MCF 10A (cell line): ENCODE measurements around the gene SLC6A19. TPM values are rescaled to one million over a fixed set of nuclear protein-coding genes. Genes with fewer than 3 reads are reported as not detected.

Experiments
- BruUV-seq: library from RNA; stranded (reverse); fragments of 400-500 nt; replicated peaks from 2 replicates; lab custom pipeline; 2021; lab: Mats Ljungman, UMichigan
- CTCF ChIA-PET: fragments of 300-600 bp; sonication (Branson Sonifier 250); formaldehyde crosslinking; extraction: SDS; loops from one replicate; lab custom pipeline; 2021; ENCODE audit warnings: antibody characterized with exemption, inconsistent platforms; lab: Yijun Ruan, JAX
- POLR2A ChIA-PET: fragments of 300-600, 350-650 bp; sonication (Branson Sonifier 250); formaldehyde crosslinking; extraction: SDS; loops from one replicate; lab custom pipeline; 2020; ENCODE audit warnings: antibody characterized with exemption, inconsistent platforms; lab: Yijun Ruan, JAX
- DNase-seq: peaks from one replicate; pipeline ENCODE4 v3.0.0-alpha.2; 2018; ENCODE audit not compliant: unreplicated experiment
- H3K27ac Mint-ChIP-seq: one replicate; pipeline ENCODE4 v1.8.0; 2022; ENCODE audit warnings: mild to moderate bottlenecking, low read depth, mixed read lengths; ENCODE audit not compliant: unreplicated experiment
- H3K27me3 Mint-ChIP-seq: one replicate; pipeline ENCODE4 v1.8.0; 2022; ENCODE audit warnings: mixed read lengths; ENCODE audit not compliant: insufficient read depth, unreplicated experiment
- H3K36me3 Mint-ChIP-seq: one replicate; pipeline ENCODE4 v1.8.0; 2022; ENCODE audit warnings: mild to moderate bottlenecking, moderate library complexity, mixed read lengths; ENCODE audit not compliant: insufficient read depth, unreplicated experiment
- H3K4me1 Mint-ChIP-seq: one replicate; pipeline ENCODE4 v1.8.0; 2022; ENCODE audit warnings: mixed read lengths; ENCODE audit not compliant: insufficient read depth, unreplicated experiment
- H3K4me3 Mint-ChIP-seq: one replicate; pipeline ENCODE4 v1.8.0; 2022; ENCODE audit warnings: mild to moderate bottlenecking, moderate library complexity, mixed read lengths; ENCODE audit not compliant: unreplicated experiment
- H3K9me3 Mint-ChIP-seq: one replicate; pipeline ENCODE4 v1.8.0; 2022; ENCODE audit warnings: mixed read lengths; ENCODE audit not compliant: unreplicated experiment
- CTCF ChIP-seq: fragments of 200-600 bp; IDR thresholded peaks from one replicate; pipeline ENCODE4 v1.8.0; 2022; ENCODE audit warnings: antibody characterized with exemption, mild to moderate bottlenecking; ENCODE audit not compliant: unreplicated experiment
- intact Hi-C: fragments of 100-400 bp; cut with micrococcal nuclease; formaldehyde crosslinking; loops from 2 replicates; pipeline ENCODE4 v1.14.1; 2022
- total RNA-seq: library from RNA; stranded (reverse); gene quantifications from 2 replicates; pipeline ENCODE4 v1.2.3, GENCODE V29; 2022

SLC6A19 gene
- total RNA-seq, 1 experiment from 2014 or later = not detected

GRCh38 chr5:1257363-1257762, 56.0 kb downstream of the SLC6A19 start:
- TF ChIP-seq CTCF = no peak
- no peaks in the 10 kb centered on the region for H3K36me3 Mint-ChIP-seq
- no peak overlapping the region for H3K27ac Mint-ChIP-seq
- no peak overlapping the region for H3K4me3 Mint-ChIP-seq
- ChIA-PET POLR2A (no interaction called here), CTCF (no interaction called here)
- intact Hi-C loops = no loop called here
- BruUV-seq = no TSS peak
- peaks cover 10% of the 10 kb centered on the region for H3K27me3 Mint-ChIP-seq
- peaks cover 7% of the 10 kb centered on the region for H3K9me3 Mint-ChIP-seq
- no peak for DNase-seq
- no peaks in the 10 kb centered on the region for H3K4me1 Mint-ChIP-seq

- POLR2A ChIA-PET = no interaction called here
- Mint-ChIP-seq H3K4me3 (no peak overlapping the region), H3K36me3 (no peaks in the 10 kb centered on the region), H3K9me3 (peaks cover 7% of the 10 kb centered on the region), H3K27me3 (peaks cover 14% of the 10 kb centered on the region), H3K4me1 (no peaks in the 10 kb centered on the region), H3K27ac (no peak overlapping the region)
- DNase-seq = no peak
- CTCF ChIA-PET = no interaction called here
- intact Hi-C loops = no loop called here
- BruUV-seq = no TSS peak
- TF ChIP-seq CTCF = no peak
Observed at GRCh38 chr5:1257841-1258240, 56.4 kb downstream of the SLC6A19 start.

GRCh38 chr5:1259806-1260480, 58.5 kb downstream of the SLC6A19 start:
- Mint-ChIP-seq H3K9me3 (peaks cover 7% of the 10 kb centered on the region), H3K4me1 (no peaks in the 10 kb centered on the region), H3K27me3 (peaks cover 17% of the 10 kb centered on the region), H3K4me3 (no peak overlapping the region), H3K27ac (no peak overlapping the region), H3K36me3 (no peaks in the 10 kb centered on the region)
- CTCF ChIA-PET = no interaction called here
- DNase-seq = no peak
- intact Hi-C loops = no loop called here
- no TSS peak for BruUV-seq
- no peak for TF ChIP-seq CTCF
- POLR2A ChIA-PET = no interaction called here

GRCh38 chr5:1261643-1262042, 60.2 kb downstream of the SLC6A19 start:
- Mint-ChIP-seq H3K4me1 (no peaks in the 10 kb centered on the region), H3K27me3 (peaks cover 17% of the 10 kb centered on the region), H3K36me3 (no peaks in the 10 kb centered on the region), H3K9me3 (peaks cover 7% of the 10 kb centered on the region), H3K27ac (no peak overlapping the region), H3K4me3 (no peak overlapping the region)
- TF ChIP-seq CTCF = no peak
- POLR2A ChIA-PET = no interaction called here
- intact Hi-C loops = no loop called here
- no peak for DNase-seq
- BruUV-seq = no TSS peak
- CTCF ChIA-PET = no interaction called here
